GM12875 (cell line): ENCODE results near the gene STKLD1.
"Not testable (repeated sequence)": the region's sequence is repeated elsewhere in the genome, so short reads cannot be mapped to it uniquely, and the experiment has no call there.

Source experiments
- H3K4me3 ChIP-seq: one replicate; pipeline ENCODE4 v1.5.1; 2011; ENCODE audit warnings: low read depth, low read length, control low read depth
- TF ChIP-seq, protein P1 (sequence below): IDR thresholded peaks from 2 replicates; pipeline ENCODE4 v1.5.1; 2011; ENCODE audit warnings: low read depth, mild to moderate bottlenecking, control low read depth, inconsistent platforms, low read length, moderate library complexity, borderline replicate concordance; ENCODE audit not compliant: insufficient read depth

Gene STKLD1

GRCh38 chr9:133375724-133376654, at the start of gene STKLD1, which contains the start of gene SURF4:
Gene STKLD1, plus strand, starts transcription at chr9:133376366. Its CDS starts 108 bp downstream, at chr9:133376474.
Gene SURF4, minus strand, starts transcription at chr9:133376060. Its CDS starts 91 bp downstream, at chr9:133375969.
- peak within 1 kb of the TSS; percentile 74 for H3K4me3 ChIP-seq
- TF ChIP-seq, protein P1, sequence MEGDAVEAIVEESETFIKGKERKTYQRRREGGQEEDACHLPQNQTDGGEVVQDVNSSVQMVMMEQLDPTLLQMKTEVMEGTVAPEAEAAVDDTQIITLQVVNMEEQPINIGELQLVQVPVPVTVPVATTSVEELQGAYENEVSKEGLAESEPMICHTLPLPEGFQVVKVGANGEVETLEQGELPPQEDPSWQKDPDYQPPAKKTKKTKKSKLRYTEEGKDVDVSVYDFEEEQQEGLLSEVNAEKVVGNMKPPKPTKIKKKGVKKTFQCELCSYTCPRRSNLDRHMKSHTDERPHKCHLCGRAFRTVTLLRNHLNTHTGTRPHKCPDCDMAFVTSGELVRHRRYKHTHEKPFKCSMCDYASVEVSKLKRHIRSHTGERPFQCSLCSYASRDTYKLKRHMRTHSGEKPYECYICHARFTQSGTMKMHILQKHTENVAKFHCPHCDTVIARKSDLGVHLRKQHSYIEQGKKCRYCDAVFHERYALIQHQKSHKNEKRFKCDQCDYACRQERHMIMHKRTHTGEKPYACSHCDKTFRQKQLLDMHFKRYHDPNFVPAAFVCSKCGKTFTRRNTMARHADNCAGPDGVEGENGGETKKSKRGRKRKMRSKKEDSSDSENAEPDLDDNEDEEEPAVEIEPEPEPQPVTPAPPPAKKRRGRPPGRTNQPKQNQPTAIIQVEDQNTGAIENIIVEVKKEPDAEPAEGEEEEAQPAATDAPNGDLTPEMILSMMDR = no peak

DNA sequence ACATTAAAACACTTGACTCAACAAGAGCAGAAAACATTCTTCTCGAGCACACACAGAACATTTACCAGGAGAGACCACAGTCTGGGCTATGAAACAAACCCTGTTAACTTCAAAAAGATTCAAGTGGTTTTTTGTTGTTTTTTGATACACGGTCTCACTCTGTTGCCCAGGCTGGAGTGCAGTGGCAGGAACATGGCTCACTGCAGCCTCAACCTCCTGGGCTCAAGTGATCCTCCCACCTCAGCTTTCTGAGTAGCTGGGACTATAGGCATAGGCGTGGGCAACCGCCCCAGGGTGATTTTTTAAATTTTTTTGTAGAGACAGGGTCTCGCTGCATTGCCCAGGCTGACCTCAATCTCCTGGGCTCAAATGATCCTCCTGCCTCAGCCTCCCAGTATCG, 49.1 kb upstream of the STKLD1 start:
- H3K4me3 ChIP-seq = not testable (repeated sequence)

- TF ChIP-seq, protein P1 = no peak
- H3K4me3 ChIP-seq = no peak overlapping the region
Observed at GRCh38 chr9:133327834-133328484, 48.2 kb upstream of the STKLD1 start.

GRCh38 chr9:133329306-133330156, 46.6 kb upstream of the STKLD1 start:
- not testable (repeated sequence) for H3K4me3 ChIP-seq
- TF ChIP-seq, protein P1 = peak; percentile 42; the same call in 1 of the 2 replicates

DNA sequence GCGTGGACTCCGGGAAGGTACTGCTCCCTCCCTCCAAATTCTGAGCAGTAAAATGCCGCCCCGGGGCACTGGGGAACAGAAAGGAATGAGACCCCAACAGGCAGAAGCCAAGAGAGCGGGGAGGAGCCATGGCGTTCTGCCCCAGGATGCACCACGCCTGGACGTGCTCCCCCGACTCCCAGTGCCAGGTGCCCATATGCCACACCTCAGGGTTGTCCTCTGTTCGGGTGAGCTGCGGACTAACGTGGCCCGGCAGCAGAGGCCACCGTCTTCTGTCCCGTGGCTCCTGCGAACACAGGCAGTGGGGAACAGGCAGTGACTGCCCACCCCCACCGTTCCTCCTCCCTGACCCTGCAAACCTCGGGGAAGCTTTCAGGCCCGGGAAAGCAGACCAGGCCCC, 44.9 kb upstream of the STKLD1 start:
- no peak overlapping the region for H3K4me3 ChIP-seq
- TF ChIP-seq, protein P1 = no peak

DNA sequence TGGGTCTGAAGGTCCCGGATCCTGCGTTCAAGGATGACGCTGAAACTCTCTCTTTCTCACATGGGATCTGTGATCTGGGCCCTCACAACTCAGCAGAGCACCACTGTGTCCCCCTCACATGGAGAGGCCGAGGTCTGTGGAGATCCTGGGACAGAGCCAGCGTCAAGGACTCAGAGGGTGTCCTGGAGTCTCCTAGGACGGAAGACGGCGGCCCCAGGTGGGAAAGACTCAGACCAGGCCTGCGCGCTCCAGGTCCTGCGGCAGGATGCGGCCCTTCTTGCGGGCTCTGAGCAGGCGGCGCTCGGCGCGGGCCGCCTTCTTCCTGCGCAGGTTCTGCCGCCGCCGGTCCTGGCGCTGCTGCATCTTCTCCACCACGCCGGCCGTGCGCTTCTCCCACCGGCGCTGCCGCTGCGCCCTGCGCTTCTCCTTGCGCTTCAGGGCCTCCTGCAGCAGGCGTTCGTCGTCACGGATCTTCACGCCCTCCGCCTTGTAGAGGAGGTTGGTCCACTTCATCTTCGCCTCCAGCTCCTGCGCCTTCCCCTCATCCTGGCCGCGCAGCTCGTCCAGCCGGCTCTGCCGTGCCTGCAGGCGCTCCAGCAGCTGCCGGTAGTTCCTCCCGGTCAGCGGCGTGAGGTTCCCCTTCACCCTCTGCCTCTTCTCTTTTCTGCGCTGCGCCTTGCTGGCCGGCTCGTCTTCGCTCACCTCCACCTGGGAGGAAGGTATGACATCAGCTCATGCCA, 44.4 kb upstream of the STKLD1 start:
- TF ChIP-seq, protein P1 = no peak
- H3K4me3 ChIP-seq = no peak overlapping the region
